Measurements from ENCODE around the gene SLCO3A1.

The SLCO3A1 gene

DNA sequence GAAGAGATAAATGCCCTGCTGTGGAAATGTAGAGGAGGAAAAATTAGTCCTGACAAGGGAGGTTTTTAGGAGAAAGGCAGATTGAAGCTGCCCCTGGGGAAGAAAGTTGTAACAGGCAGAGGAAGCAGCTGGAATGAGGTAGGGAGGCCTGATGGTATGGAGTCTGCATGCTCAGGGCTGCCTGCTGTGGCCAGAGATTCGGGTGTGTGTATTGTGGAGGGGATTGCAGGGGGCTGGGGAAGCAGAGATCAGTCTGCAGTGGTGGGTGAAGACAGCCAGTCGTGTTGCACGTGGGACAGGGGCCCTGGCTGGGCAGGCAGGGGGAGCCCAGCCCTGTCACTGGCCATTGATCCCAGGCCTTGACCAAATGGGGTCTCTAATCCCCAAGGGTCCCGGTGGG lies 96.5 kb downstream of the SLCO3A1 start:
- DNase-seq = no peak
- TF ChIP-seq GATA1 (IDR thresholded peaks at IDR 0.05; ENCODE audit: low read depth, low read length) (no peak), POLR2A (IDR thresholded peaks at IDR 0.05; ENCODE audit: low read length) (no peak)

- TF ChIP-seq GATA1 (IDR thresholded peaks at IDR 0.05; ENCODE audit: low read depth, low read length) (no peak), POLR2A (IDR thresholded peaks at IDR 0.05; ENCODE audit: low read length) (no peak)
These were observed 97.3 kb downstream of the SLCO3A1 start for GRCh38 chr15:91950631-91951329.

DNA sequence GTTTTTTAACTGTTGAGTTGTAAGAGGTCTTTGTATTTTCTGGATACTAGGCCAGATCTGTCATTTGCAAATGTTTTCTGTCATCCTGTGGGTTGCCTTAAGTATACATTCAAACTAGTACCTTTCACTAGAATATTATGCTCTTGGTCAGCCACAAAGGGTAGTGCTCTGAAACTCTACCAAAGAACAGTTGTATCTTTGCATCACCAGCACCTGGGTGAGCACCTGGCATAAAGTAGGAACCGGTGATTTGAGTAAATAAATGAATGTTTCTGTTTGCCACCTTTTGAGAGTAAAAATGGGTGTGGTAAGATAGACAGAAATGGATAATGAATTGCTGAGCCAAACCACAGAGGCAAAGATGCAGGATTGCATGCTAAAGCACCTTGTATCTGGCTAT lies 98.7 kb downstream of the SLCO3A1 start:
- TF ChIP-seq POLR2A (IDR thresholded peaks at IDR 0.05; ENCODE audit: low read length) = no peak
- no peak for TF ChIP-seq GATA1 (IDR thresholded peaks at IDR 0.05; ENCODE audit: low read depth, low read length)
- no peak for DNase-seq

More at GRCh38 chr15:91950631-91951329, 97.3 kb downstream of the SLCO3A1 start:
- DNase-seq = no peak

DNA sequence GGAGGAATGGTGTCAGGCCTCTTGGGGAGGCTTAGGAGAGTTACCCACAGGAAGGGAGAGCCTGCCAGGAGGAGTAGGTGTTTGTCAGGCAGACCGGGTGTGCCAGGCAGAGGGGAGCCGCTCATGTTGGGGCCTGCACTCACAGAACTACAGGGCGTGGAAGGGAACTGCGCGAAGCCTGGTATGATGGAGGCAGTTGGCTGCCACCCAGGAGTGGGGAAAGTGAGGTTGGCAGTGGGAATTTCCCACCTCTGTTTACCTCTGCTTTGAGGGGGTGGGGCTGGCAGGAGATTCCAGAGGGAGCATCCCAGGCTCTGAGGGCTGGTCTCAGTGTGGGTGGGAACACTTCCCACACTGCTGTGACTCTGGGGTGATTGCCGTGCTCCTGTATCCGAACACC lies 99.9 kb downstream of the SLCO3A1 start:
- no peak for TF ChIP-seq POLR2A (IDR thresholded peaks at IDR 0.05; ENCODE audit: low read length)
- no peak for DNase-seq

- no peak for TF ChIP-seq POLR2A (IDR thresholded peaks at IDR 0.05; ENCODE audit: low read length)
- no peak for TF ChIP-seq GATA1 (IDR thresholded peaks at IDR 0.05; ENCODE audit: low read depth, low read length)
- no peak for DNase-seq
These were observed 100.8 kb downstream of the SLCO3A1 start for GRCh38 chr15:91954292-91954691.

- no peak for TF ChIP-seq POLR2A (IDR thresholded peaks at IDR 0.05; ENCODE audit: low read length)
- no peak for TF ChIP-seq GATA1 (IDR thresholded peaks at IDR 0.05; ENCODE audit: low read depth, low read length)
- no peak for DNase-seq
These were observed 102.7 kb downstream of the SLCO3A1 start for GRCh38 chr15:91956026-91956723.

DNA sequence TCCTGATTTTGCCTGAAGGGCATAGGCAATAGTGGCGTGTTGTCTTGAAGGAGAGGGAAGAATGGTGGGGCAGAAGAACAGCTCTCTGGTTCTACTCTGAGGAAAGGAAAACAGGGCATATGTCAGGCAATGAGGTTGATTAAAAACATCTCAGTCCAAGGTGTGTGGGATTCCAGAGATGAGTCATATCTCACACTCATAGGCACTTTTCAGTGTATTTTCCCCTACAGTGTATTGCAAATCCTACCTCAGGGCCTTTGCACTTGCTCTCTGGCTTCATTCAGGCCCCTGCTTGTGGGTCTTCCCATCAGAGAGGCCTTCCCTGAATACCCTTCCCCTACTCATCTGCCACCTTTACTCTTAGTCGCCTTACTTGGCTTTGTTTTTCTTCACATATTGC lies 107.8 kb downstream of the SLCO3A1 start:
- no peak for DNase-seq
- TF ChIP-seq POLR2A (IDR thresholded peaks at IDR 0.05; ENCODE audit: low read length) (no peak), GATA1 (IDR thresholded peaks at IDR 0.05; ENCODE audit: low read depth, low read length) (no peak)

DNA sequence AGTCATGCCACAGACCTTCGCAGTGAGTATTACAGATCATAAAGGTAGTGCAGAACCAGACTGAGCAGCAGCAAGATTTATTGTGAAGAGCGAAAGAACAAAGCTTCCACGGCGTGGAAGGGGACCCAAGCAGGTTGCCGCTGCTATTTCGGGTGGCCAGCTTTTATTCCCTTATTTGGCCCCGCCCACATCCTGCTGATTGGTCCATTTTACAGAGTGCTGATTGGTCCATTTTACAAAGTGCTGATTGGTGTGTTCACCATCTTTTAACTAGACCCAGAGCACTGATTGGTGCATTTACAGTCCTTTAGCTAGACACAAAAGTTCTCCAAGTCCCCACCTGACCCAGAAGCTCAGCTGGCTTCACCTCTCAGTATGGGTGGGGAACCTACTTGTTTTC lies 110.2 kb downstream of the SLCO3A1 start:
- DNase-seq = peak in 1 of 2 experiments; percentile 7

DNA sequence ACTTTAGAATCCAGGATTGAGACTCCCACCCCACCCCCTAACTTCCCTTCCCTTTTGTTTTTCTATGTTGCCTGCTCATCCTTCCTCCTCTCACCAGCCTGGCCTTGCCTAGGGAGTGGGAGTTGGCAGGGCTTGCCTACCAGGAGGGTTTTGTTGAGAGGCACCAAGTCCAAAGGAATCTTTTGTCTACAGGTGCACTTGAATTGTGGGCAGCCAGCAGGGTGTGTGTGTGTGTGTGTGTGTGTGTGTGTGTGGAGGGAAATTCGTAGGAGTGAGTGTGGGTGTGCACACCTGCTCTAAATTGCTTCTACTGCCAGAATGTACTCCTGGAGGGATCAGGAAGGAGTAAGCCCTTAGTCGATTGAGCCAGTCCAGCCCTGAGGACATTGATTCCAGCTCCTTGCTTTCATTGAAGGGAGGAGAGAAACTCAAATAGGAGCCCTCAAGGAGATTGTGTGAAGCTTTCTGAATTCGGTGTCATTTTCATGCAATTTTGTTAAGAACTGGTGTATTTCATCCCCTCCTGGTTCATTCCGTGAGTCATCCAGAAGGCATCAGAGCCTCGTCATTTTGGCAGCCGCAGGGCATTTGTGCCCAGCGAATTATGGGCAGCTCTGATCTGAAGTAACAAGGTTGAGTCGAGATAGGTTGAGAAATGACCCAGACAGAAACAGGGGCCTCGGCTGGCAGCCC lies 112.1 kb downstream of the SLCO3A1 start:
- TF ChIP-seq GATA1 (IDR thresholded peaks at IDR 0.05; ENCODE audit: low read depth, low read length) (no peak), POLR2A (IDR thresholded peaks at IDR 0.05; ENCODE audit: low read length) (no peak)
- no peak for DNase-seq

DNA sequence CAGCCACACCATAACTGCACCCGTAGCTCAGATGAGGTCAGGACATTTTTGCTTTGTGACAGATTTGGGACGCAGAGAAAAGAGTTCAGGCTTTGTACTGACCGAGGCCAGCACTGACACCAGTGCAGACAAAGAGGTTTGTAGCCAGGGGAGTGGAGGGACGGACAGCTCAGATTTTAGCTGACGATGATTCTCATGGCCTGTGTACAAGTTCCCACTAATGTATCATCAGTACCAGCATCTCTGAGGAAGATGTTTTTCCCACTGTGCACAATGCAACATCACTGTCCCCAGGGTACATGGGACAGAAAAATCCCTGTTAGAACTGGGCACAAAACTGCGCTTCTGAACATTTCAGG lies 112.7 kb downstream of the SLCO3A1 start:
- TF ChIP-seq GATA1 (IDR thresholded peaks at IDR 0.05; ENCODE audit: low read depth, low read length) (no peak), POLR2A (IDR thresholded peaks at IDR 0.05; ENCODE audit: low read length) (no peak)
- no peak for DNase-seq

DNA sequence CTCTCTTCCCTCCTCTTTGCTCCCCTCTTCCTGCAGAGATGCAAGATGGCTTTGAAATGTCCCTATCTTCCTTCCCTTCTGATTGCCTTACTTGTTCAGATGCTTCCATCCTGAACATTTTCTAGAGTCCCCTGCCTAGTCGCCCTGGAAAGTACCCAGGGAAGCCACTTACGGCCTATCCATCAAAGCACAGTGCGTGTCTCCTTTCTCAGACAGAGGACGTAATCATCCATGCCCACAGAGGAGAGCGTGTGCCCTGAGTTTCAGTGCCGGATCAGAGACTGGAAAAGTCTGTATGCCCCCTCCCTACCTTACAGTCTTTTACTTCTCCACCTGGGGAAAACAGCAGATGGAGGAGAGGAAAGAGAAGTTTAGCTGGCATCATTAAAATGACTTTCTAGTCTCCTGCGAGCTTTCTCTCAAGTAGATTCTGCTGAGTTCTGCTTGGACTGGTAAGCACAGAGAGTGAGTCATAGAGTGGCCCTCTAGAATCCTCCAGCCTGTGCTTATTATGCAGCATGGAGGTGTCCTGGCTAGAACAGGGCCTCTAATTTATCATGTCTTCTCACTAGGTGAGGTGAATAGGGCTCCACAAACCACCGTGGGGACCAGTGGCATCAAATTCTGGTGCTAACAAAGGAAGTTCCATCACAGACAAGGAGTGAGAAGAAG lies 114.6 kb downstream of the SLCO3A1 start:
- TF ChIP-seq GATA1 (IDR thresholded peaks at IDR 0.05; ENCODE audit: low read depth, low read length) (no peak), POLR2A (IDR thresholded peaks at IDR 0.05; ENCODE audit: low read length) (no peak)
- DNase-seq = no peak

- no peak for TF ChIP-seq POLR2A (IDR thresholded peaks at IDR 0.05; ENCODE audit: low read length)
- DNase-seq = no peak
These were observed 115.1 kb downstream of the SLCO3A1 start for GRCh38 chr15:91968610-91969009.

DNA sequence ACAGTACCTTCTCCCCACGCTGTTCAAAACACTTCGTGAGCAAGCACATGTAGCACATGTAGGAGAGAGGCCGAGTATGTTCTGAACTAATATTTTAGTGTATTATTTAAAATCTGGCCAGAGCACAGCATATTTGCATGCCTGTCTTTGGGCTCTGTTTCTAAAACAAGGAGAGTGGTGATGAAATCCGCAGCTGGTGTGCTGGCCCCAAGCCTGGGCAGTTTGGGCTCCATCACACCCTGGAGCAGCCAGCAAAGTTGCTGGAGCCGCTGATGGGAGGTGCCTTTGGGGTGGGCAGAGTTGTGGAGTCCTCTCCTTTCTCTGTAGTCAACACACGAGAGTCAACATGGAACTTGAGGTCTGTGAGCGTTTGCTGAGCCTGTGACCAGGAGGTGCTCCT lies 116.6 kb downstream of the SLCO3A1 start:
- TF ChIP-seq POLR2A (IDR thresholded peaks at IDR 0.05; ENCODE audit: low read length) (no peak), GATA1 (IDR thresholded peaks at IDR 0.05; ENCODE audit: low read depth, low read length) (no peak)
- DNase-seq = no peak

GRCh38 chr15:91973481-91973880 lies 120.0 kb downstream of the SLCO3A1 start:
- DNase-seq = no peak
- TF ChIP-seq GATA1 (IDR thresholded peaks at IDR 0.05; ENCODE audit: low read depth, low read length) = no peak
- TF ChIP-seq POLR2A (IDR thresholded peaks at IDR 0.05; ENCODE audit: low read length) = no peak

Measured in erythroblast (primary cell).